Right atrium auricular region (tissue), 2 donors: ENCODE results near the gene NFASC. TPM values are rescaled to one million over a fixed set of nuclear protein-coding genes. Genes with fewer than 3 reads are reported as not detected.

Experiments
- DNase-seq: peaks from one replicate; pipeline ENCODE4 v3.0.0-alpha.2; 2019; ENCODE audit warnings: low spot score
- H3K27ac ChIP-seq, 2 donors: fragments of 200-600 bp; sonication (generic); 1 replicate in 1 of 2; 2 replicates in 1 of 2; pipeline ENCODE4 v1.5.1; 2016 to 2019
- H3K27me3 ChIP-seq, 2 donors: fragments of 200-600 bp; sonication (generic); one replicate each; pipeline versions ENCODE4 v1.5.1 to v1.6.0; 2017 to 2019
- H3K36me3 ChIP-seq: fragments of 200-600 bp; sonication (generic); one replicate; pipeline ENCODE4 v1.5.1; 2016
- H3K4me1 ChIP-seq, 2 donors: fragments of 200-600 bp; sonication (generic); one replicate each; pipeline versions ENCODE4 v1.5.1 to v1.6.0; 2017 to 2019
- H3K4me3 ChIP-seq, 2 donors: fragments of 200-600 bp; sonication (generic); 1 replicate in 1 of 2; 2 replicates in 1 of 2; pipeline ENCODE4 v1.5.1; 2017 to 2019; ENCODE audit warnings: mild to moderate bottlenecking in 1 of 2, moderate library complexity in 1 of 2
- H3K9me3 ChIP-seq, 2 donors: fragments of 200-600 bp; sonication (generic); one replicate each; pipeline ENCODE4 v1.5.1; 2019
- CTCF ChIP-seq, 2 donors: fragments of 200-600 bp; sonication (generic); IDR thresholded peaks; one replicate each; pipeline ENCODE4 v1.5.1; 2019; ENCODE audit warnings: antibody characterized with exemption in 2 of 2
- total RNA-seq, 2 donors: library from RNA; depleted of rRNA; stranded (reverse); fragments of >200 nt; gene quantifications; one replicate each; pipeline ENCODE4 v1.1.0, GENCODE V29; 2016

Gene NFASC
- total RNA-seq, 2 donors from 2014 or later, result 38.5 to 45.9 TPM

- Histone ChIP-seq H3K4me1 (peaks cover 0 to 15% of the 10 kb centered on the region in 2 donors), H3K27ac (no peak overlapping the region), H3K4me3 (no peak overlapping the region), H3K36me3 (no peaks in the 10 kb centered on the region), H3K9me3 (no peaks in the 10 kb centered on the region), H3K27me3 (no peaks in the 10 kb centered on the region)
- DNase-seq, result peak; percentile 72
- TF ChIP-seq CTCF (IDR thresholded peaks at IDR 0.05), result peak; percentile 84 to 97
These were observed 71.0 kb downstream of the NFASC start for GRCh38 chr1:204941421-204942338.

- no peak for DNase-seq
- Histone ChIP-seq H3K4me1 (peaks cover 0 to 23% of the 10 kb centered on the region in 2 donors), H3K4me3 (no peak overlapping the region), H3K27me3 (no peaks in the 10 kb centered on the region), H3K27ac (no peak overlapping the region), H3K36me3 (no peaks in the 10 kb centered on the region), H3K9me3 (no peaks in the 10 kb centered on the region)
- TF ChIP-seq CTCF (IDR thresholded peaks at IDR 0.05), result no peak
These were observed 72.8 kb downstream of the NFASC start for GRCh38 chr1:204943495-204943894.

GRCh38 chr1:204944662-204945061 lies 74.0 kb downstream of the NFASC start:
- no peak overlapping the region for H3K27ac ChIP-seq
- TF ChIP-seq CTCF (IDR thresholded peaks at IDR 0.05), result no peak
- H3K9me3 ChIP-seq, result no peaks in the 10 kb centered on the region
- H3K4me3 ChIP-seq, result no peak overlapping the region
- H3K27me3 ChIP-seq, result no peaks in the 10 kb centered on the region
- DNase-seq, result no peak
- H3K4me1 ChIP-seq, result peaks cover 0 to 23% of the 10 kb centered on the region in 2 donors
- H3K36me3 ChIP-seq, result no peaks in the 10 kb centered on the region

- no peaks in the 10 kb centered on the region for H3K36me3 ChIP-seq
- H3K27me3 ChIP-seq, result no peaks in the 10 kb centered on the region
- H3K4me3 ChIP-seq, result no peak overlapping the region
- no peak overlapping the region for H3K27ac ChIP-seq
- no peaks in the 10 kb centered on the region for H3K9me3 ChIP-seq
- H3K4me1 ChIP-seq, result peaks cover 0 to 23% of the 10 kb centered on the region in 2 donors
- TF ChIP-seq CTCF (IDR thresholded peaks at IDR 0.05), result no peak
- DNase-seq, result no peak
These were observed 74.9 kb downstream of the NFASC start for GRCh38 chr1:204945565-204945977.

- H3K9me3 ChIP-seq, result no peaks in the 10 kb centered on the region
- peaks cover 1% of the 10 kb centered on the region for H3K36me3 ChIP-seq
- peaks cover 0 to 17% of the 10 kb centered on the region in 2 donors for H3K4me1 ChIP-seq
- H3K27me3 ChIP-seq, result no peaks in the 10 kb centered on the region
- DNase-seq, result no peak
- H3K4me3 ChIP-seq, result no peak overlapping the region
- H3K27ac ChIP-seq, result no peak overlapping the region
- no peak for TF ChIP-seq CTCF (IDR thresholded peaks at IDR 0.05)
These were observed 76.0 kb downstream of the NFASC start for GRCh38 chr1:204946640-204947039.
